Hepatocyte (in vitro differentiated cells): ENCODE data around the gene RPIA. TPM values are rescaled to one million over a fixed set of nuclear protein-coding genes. Genes with fewer than 3 reads are reported as not detected.

Source experiments
- DNase-seq: peaks from one replicate; pipeline ENCODE4 v3.0.0-alpha.2; 2016; ENCODE audit warnings: low spot score
- H2AFZ ChIP-seq: fragments of 200-600 bp; sonication (generic); 2 replicates; pipeline ENCODE4 v1.6.0; 2016; ENCODE audit warnings: antibody characterized with exemption, mild to moderate bottlenecking
- H3K27ac ChIP-seq: fragments of 200-600 bp; sonication (generic); 2 replicates; pipeline ENCODE4 v1.5.1; 2016; ENCODE audit warnings: mild to moderate bottlenecking
- H3K27me3 ChIP-seq: fragments of 200-600 bp; sonication (generic); 2 replicates; pipeline ENCODE4 v1.6.1; 2016
- H3K36me3 ChIP-seq: fragments of 200-600 bp; sonication (generic); replicated peaks from 2 replicates; pipeline ENCODE4 v1.5.1; 2016; ENCODE audit warnings: low read depth; ENCODE audit not compliant: insufficient read depth
- H3K4me1 ChIP-seq: fragments of 200-600 bp; sonication (generic); 2 replicates; pipeline ENCODE4 v1.5.1; 2016; ENCODE audit warnings: mild to moderate bottlenecking, moderate library complexity; ENCODE audit not compliant: insufficient read depth
- H3K4me2 ChIP-seq: fragments of 200-600 bp; sonication (generic); 2 replicates; pipeline ENCODE4 v1.6.0; 2016
- H3K4me3 ChIP-seq: fragments of 200-600 bp; sonication (generic); 2 replicates; pipeline ENCODE4 v1.5.1; 2016; ENCODE audit warnings: mild to moderate bottlenecking
- H3K79me2 ChIP-seq: fragments of 200-600 bp; sonication (generic); 2 replicates; pipeline ENCODE4 v1.6.0; 2017; ENCODE audit warnings: mild to moderate bottlenecking
- H3K9me2 ChIP-seq: fragments of 200-600 bp; sonication (generic); replicated peaks from 2 replicates; pipeline ENCODE4 v1.6.0; 2017; ENCODE audit warnings: mild to moderate bottlenecking; ENCODE audit not compliant: insufficient read depth
- H3K9me3 ChIP-seq: fragments of 200-600 bp; sonication (generic); 2 replicates; pipeline ENCODE4 v1.5.1; 2016; ENCODE audit warnings: low read depth, mild to moderate bottlenecking
- H4K20me1 ChIP-seq: fragments of 200-600 bp; sonication (generic); 2 replicates; pipeline ENCODE4 v1.6.0; 2016; ENCODE audit warnings: mild to moderate bottlenecking; ENCODE audit not compliant: insufficient read depth, poor library complexity, severe bottlenecking
- CTCF ChIP-seq: fragments of 200-600 bp; sonication (generic); IDR thresholded peaks from 2 replicates; pipeline ENCODE4 v1.5.1; 2016; ENCODE audit warnings: antibody characterized with exemption, mild to moderate bottlenecking; ENCODE audit not compliant: poor library complexity
- EZH2 ChIP-seq: fragments of 200-600 bp; sonication (generic); IDR thresholded peaks from 2 replicates; pipeline ENCODE4 v1.6.1; 2016; ENCODE audit warnings: antibody characterized with exemption, mild to moderate bottlenecking, borderline replicate concordance
- EZH2phosphoT487 ChIP-seq: fragments of 200-600 bp; sonication (generic); IDR thresholded peaks from one replicate; pipeline ENCODE4 v1.6.1; 2018; ENCODE audit warnings: antibody characterized with exemption, mild to moderate bottlenecking, low read depth, moderate library complexity; ENCODE audit not compliant: unreplicated experiment, severe bottlenecking
- WGBS: methylation state at CpG from one replicate; pipeline ENCODE4 v1.1.6; 2016; ENCODE audit warnings: low lambda C conversion rate; ENCODE audit errors: missing lambda C conversion rate; 5-methylcytosine and 5-hydroxymethylcytosine counted together
- polyA plus RNA-seq: library from polyadenylated mRNA; unstranded; fragments of >200 nt; fragmentation: Nextera tagmentation; extraction: Ambion mirVana; gene quantifications from 2 replicates; pipeline ENCODE4 v1.2.1, GENCODE V29; 2016
- total RNA-seq: library from RNA; depleted of rRNA; stranded (reverse); fragments of >200 nt; gene quantifications from 2 replicates; pipeline ENCODE4 v1.2.3, GENCODE V29; 2014

Gene RPIA
- total and polyA plus RNA-seq, 2 experiments from 2014 or later = 7.0 to 17.6 TPM

DNA sequence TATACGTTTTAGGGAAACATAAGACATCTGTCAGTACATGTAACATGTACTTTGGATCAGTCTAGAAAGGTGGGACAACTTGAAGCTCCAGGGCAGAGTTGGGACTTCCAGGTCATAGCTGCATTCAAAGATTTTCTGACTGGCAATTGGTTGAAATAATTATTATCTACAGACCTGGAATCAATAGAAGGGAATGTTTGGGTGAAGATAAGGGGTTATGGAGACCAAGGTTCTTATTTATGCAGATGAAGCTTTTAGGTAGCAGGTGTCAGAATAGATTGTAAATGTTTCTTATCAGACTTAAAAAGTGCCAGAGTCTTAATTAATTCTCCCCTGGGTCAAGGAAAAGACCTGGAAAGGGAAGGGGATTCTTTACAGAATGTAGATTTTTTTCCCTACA lies 19.8 kb downstream of the RPIA start:
- no peaks in the 10 kb centered on the region for H3K27me3 ChIP-seq
- no peak for TF ChIP-seq CTCF
- TF ChIP-seq EZH2phosphoT487 = no peak
- no peak for TF ChIP-seq EZH2
- H3K9me3 ChIP-seq = no peaks in the 10 kb centered on the region
- H4K20me1 ChIP-seq = no peaks in the 10 kb centered on the region
- no peak for DNase-seq
- 68% methylated on average over 1 of the region's 1 CpG for WGBS
- H3K79me2 ChIP-seq = peaks cover 29% of the 10 kb centered on the region
- H3K36me3 ChIP-seq = no peaks in the 10 kb centered on the region
- no peak overlapping the region for H3K4me2 ChIP-seq
- H3K4me1 ChIP-seq = no peaks in the 10 kb centered on the region
- no peak overlapping the region for H2AFZ ChIP-seq
- no peaks in the 10 kb centered on the region for H3K9me2 ChIP-seq
- H3K4me3 ChIP-seq = no peak overlapping the region
- no peak overlapping the region for H3K27ac ChIP-seq

DNA sequence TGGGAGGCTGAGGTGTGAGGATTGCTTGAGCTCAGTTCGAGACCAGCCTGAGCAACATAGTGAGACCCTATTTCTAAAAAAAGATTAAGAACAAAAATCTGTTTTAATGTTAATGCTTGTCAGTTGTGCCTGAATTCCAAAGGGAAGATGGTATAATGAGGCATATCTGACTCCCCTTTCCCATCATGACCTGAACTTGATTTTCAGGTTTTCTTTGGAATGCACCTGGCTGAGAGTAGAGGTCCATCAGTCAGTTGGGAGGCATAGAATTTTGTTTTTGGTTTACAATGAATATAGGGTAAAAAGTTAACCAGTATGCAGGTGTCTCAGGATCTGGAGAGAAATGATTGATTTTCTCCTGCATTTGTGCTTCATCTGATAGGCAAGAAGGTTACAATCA lies 20.4 kb downstream of the RPIA start:
- no peak for DNase-seq
- Histone ChIP-seq H3K27me3 (no peaks in the 10 kb centered on the region), H2AFZ (no peak overlapping the region), H3K27ac (no peak overlapping the region), H3K9me2 (no peaks in the 10 kb centered on the region), H3K36me3 (no peaks in the 10 kb centered on the region), H4K20me1 (no peaks in the 10 kb centered on the region), H3K4me2 (no peak overlapping the region), H3K79me2 (peaks cover 32% of the 10 kb centered on the region), H3K4me1 (no peaks in the 10 kb centered on the region), H3K4me3 (no peak overlapping the region), H3K9me3 (no peaks in the 10 kb centered on the region)
- TF ChIP-seq EZH2 = no peak
- TF ChIP-seq CTCF = no peak
- TF ChIP-seq EZH2phosphoT487 = no peak
- WGBS = 91% methylated on average over 1 of the region's 1 CpG

DNA sequence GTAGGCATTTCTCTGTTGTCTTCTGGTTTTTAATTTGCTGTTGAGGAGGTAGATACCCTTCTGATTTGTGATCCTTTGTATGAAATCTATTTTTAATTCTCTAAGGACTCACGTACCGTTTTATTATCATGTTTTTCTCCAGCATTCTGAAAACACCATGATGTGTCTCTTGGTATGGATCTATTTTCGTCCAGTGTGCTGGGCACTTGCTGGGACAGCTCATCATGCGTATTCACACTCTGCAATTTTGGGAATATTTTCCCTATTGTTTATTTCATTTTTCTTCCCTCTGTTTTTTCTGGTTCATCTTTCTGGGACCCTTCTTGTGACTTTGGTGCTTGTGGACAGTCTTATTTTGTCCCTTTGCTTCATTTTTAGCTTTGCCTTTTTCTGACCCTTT lies 21.9 kb downstream of the RPIA start:
- Histone ChIP-seq H3K9me2 (no peaks in the 10 kb centered on the region), H3K4me2 (no peak overlapping the region), H4K20me1 (no peaks in the 10 kb centered on the region), H3K27ac (no peak overlapping the region), H3K4me3 (no peak overlapping the region), H3K4me1 (no peaks in the 10 kb centered on the region), H3K27me3 (no peaks in the 10 kb centered on the region), H3K36me3 (no peaks in the 10 kb centered on the region), H3K9me3 (no peaks in the 10 kb centered on the region), H2AFZ (no peak overlapping the region), H3K79me2 (peaks cover 32% of the 10 kb centered on the region)
- TF ChIP-seq EZH2 (no peak), CTCF (no peak)
- no peak for DNase-seq
- WGBS = over 99% methylated on average over 4 of the region's 4 CpGs

DNA sequence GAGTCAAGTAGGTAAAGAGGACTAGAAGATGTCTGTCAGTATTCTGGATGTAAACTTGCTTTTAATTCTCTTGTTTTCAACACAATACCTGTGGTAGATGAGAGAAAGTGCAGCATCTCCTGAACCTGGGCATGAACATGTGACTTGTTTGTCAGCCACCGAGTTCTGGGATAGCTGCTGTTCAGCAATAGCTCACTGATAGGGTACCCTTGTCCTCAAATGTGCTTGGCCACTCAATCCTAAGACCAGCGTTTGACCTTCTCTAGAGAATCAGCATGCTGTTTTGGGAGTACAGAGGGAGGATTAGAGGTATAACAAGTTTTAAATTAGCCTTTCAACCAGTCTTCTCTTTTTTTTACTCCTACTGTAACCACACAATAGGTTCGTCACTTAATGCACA lies 23.2 kb downstream of the RPIA start:
- TF ChIP-seq EZH2 = no peak
- no peak for TF ChIP-seq EZH2phosphoT487
- TF ChIP-seq CTCF = no peak
- Histone ChIP-seq H3K4me2 (no peak overlapping the region), H3K79me2 (peaks cover 32% of the 10 kb centered on the region), H4K20me1 (no peaks in the 10 kb centered on the region), H3K27me3 (no peaks in the 10 kb centered on the region), H3K36me3 (no peaks in the 10 kb centered on the region), H3K4me3 (no peak overlapping the region), H3K9me3 (no peaks in the 10 kb centered on the region), H2AFZ (no peak overlapping the region), H3K27ac (no peak overlapping the region), H3K9me2 (no peaks in the 10 kb centered on the region), H3K4me1 (no peaks in the 10 kb centered on the region)
- WGBS = 94% methylated on average over 3 of the region's 3 CpGs
- no peak for DNase-seq
